Activated CD8-positive, alpha-beta memory T cell treated with anti-CD3 and anti-CD28 coated beads, Interleukin-2, amount 10 ng/mL, durations not matched to agents 7 days and 5 days (primary cell): Measurements from ENCODE around the gene CAPN12. TPM values are rescaled to one million over a fixed set of nuclear protein-coding genes. Genes with fewer than 3 reads are reported as not detected.

Source experiments
- ATAC-seq: fragments of 150-1000 bp; cut with Tn5 transposase; one replicate; pipeline ENCODE4 v1.10.0; 2021; ENCODE audit warnings: moderate library complexity
- CTCF ChIA-PET: fragments of 350-600 bp; sonication (Branson Sonifier 250); formaldehyde crosslinking; loops from one replicate; lab custom pipeline; 2021; ENCODE audit warnings: antibody characterized with exemption; lab: Charles Lee
- DNase-seq: peaks from one replicate; pipeline ENCODE4 v3.0.0-alpha.2; 2020
- H3K27ac Mint-ChIP-seq: one replicate; pipeline ENCODE4 v1.8.0; 2021; ENCODE audit warnings: mild to moderate bottlenecking, mixed read lengths
- H3K27me3 Mint-ChIP-seq: one replicate; pipeline ENCODE4 v1.8.0; 2021; ENCODE audit warnings: mixed read lengths
- H3K36me3 Mint-ChIP-seq: one replicate; pipeline ENCODE4 v1.8.0; 2021; ENCODE audit warnings: mild to moderate bottlenecking, mixed read lengths
- H3K4me1 Mint-ChIP-seq: one replicate; pipeline ENCODE4 v1.8.0; 2021; ENCODE audit warnings: mixed read lengths
- H3K4me3 Mint-ChIP-seq: one replicate; pipeline ENCODE4 v1.8.0; 2021; ENCODE audit warnings: mild to moderate bottlenecking, moderate library complexity, mixed read lengths
- H3K9me3 Mint-ChIP-seq: one replicate; pipeline ENCODE4 v1.8.0; 2022; ENCODE audit warnings: low read depth, mixed read lengths
- total RNA-seq, 2 experiments: library from RNA; stranded (reverse); gene quantifications; one replicate each; pipeline ENCODE4 v1.2.3, GENCODE V29; 2021

CAPN12 gene
- total RNA-seq, 2 experiments from 2014 or later: 8.4 to 17.5 TPM

- DNase-seq: no peak
- H3K9me3 Mint-ChIP-seq: peaks cover 4% of the 10 kb centered on the region
- CTCF ChIA-PET: interaction anchor here (1.2 to 2.1 kb wide), 4 partner anchors 15 to 51 kb away, joined by 3 to 11 read pairs (median 8); partner anchors contain the start of gene ACTN4
- H3K27me3 Mint-ChIP-seq: no peaks in the 10 kb centered on the region
- no peak for ATAC-seq
- H3K4me1 Mint-ChIP-seq: peaks cover 92% of the 10 kb centered on the region
- peaks cover 29% of the 10 kb centered on the region for H3K36me3 Mint-ChIP-seq
- H3K4me3 Mint-ChIP-seq: no peak overlapping the region
- peak overlapping the region; percentile 92 for H3K27ac Mint-ChIP-seq
Measured at GRCh38 chr19:38684862-38685665, 59.2 kb downstream of the CAPN12 start.

DNA sequence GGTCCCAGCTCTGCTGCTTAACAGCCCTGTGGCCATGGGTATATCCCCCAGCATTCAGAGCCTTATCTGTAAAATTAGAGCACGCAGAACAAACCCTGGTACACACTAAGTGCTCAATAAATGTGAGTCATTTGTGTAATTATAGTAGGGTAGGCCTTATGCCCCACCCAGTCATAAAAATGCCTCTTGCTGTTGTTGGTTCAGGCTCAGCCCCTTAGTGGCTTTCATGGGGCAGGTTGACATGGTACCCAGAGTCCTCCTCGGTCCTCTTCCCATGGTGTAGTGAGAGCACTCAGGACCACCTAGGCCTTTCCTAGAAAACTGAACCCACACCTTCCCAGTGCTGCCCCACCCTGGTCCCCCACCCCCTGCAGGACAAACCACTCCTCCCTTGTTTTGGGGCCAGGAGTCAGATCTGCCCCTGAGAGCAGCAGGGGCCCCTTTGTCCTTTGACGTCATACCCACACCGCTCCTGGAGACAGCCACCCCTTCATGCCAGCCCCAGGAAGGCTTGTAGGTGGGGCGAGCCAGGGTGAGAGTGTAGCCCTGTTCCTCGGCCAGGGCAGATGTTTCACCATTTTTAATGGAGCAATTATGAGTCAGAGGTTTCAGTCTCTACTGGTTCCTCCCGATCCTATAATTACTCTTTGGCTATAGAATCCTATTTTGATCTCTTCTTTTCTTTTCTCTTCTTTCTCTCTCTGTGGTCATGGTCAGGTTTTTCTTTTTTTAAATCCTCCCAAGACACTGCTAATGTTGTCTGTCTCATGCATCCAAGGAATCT lies 60.0 kb downstream of the CAPN12 start:
- peak overlapping the region; percentile 92 for H3K27ac Mint-ChIP-seq
- CTCF ChIA-PET: interaction anchor here (1.0 to 1.4 kb wide), 5 partner anchors 14 to 282 kb away, joined by 3 to 7 read pairs (median 5); partner anchors contain the start of genes ACTN4 and FAM98C
- H3K27me3 Mint-ChIP-seq: no peaks in the 10 kb centered on the region
- DNase-seq (peak; percentile 83), ATAC-seq (peak; percentile 62)
- peaks cover 30% of the 10 kb centered on the region for H3K36me3 Mint-ChIP-seq
- peaks cover 94% of the 10 kb centered on the region for H3K4me1 Mint-ChIP-seq
- no peak overlapping the region for H3K4me3 Mint-ChIP-seq
- peaks cover 4% of the 10 kb centered on the region for H3K9me3 Mint-ChIP-seq

DNA sequence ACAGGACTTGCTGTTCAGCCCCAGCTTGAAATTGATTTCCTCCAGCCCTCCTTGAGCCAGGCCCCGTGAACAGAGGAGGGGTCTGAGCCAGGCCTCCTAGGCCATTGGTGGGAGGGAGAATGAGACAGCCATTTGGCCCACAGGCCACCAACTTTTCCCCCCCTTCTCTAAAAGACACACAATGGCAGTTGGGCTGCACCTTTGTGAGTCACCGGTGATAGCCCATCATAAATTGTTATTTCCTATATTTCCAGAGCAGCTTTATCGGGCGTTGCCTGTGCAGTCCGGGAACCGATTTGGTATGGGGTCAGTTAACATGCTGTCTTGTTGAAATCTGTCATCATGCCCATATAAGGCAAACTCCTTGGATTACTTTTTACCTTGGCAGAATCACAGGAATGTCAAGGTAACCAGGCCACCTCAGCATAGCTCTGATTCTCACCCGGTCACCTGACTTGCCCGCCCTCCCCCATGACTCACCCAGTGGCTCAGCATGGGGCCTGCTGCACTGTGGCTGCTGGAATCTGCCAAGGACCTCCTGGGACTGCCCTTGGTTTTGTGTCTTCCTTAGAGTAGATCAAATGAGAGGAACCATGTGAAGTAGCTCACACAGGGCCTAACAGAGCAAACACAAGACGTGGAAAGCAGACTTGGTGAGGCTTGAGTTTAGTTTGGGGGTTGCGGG lies 60.7 kb downstream of the CAPN12 start:
- Mint-ChIP-seq H3K36me3 (peaks cover 32% of the 10 kb centered on the region), H3K9me3 (peaks cover 4% of the 10 kb centered on the region), H3K4me1 (peaks cover 94% of the 10 kb centered on the region), H3K4me3 (no peak overlapping the region), H3K27me3 (no peaks in the 10 kb centered on the region), H3K27ac (peak overlapping the region; percentile 92)
- DNase-seq (peak; percentile 82), ATAC-seq (peak; percentile 50)
- CTCF ChIA-PET: interaction anchor here (0.8 to 1.4 kb wide), 6 partner anchors 10 to 281 kb away, joined by 3 to 7 read pairs (median 4); partner anchors contain the start of genes ACTN4 and FAM98C

DNA sequence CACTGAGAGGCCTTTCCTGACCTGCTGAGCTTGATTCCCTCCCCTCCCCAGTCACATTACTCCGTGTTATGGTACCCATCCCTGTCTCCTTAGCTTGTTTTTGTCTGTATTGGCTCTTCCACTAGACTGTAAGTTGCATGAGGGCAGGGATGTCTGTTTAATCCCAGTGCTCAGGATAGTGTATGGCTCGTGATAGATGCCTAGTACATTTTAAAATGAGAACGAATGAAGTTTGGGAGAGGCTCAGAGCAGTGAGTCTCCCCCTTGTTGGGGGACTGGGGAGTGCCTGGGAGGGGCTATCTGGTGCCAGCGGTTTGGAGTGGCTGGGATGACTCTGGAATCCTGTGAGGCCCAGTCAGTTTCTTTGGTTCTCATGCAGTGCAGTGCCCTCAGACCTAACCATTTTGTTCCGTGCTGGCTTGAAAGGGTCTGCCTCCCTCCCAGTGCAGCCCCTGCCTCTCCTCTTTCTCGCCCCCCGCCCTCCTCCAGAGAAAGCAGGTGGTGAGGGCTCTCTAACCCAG lies 61.3 kb downstream of the CAPN12 start:
- no peak overlapping the region for H3K4me3 Mint-ChIP-seq
- ATAC-seq: no peak

GRCh38 chr19:38682195-38682867 lies 61.9 kb downstream of the CAPN12 start:
- no peak for DNase-seq
- H3K4me3 Mint-ChIP-seq: no peak overlapping the region
- no peak for ATAC-seq
- H3K27me3 Mint-ChIP-seq: no peaks in the 10 kb centered on the region
- peaks cover 4% of the 10 kb centered on the region for H3K9me3 Mint-ChIP-seq
- CTCF ChIA-PET: interaction anchor here (1.2 to 1.9 kb wide), 5 partner anchors 13 to 48 kb away, joined by 3 to 7 read pairs (median 4); no protein-coding TSS in a partner anchor
- peaks cover 38% of the 10 kb centered on the region for H3K36me3 Mint-ChIP-seq
- peaks cover 97% of the 10 kb centered on the region for H3K4me1 Mint-ChIP-seq
- H3K27ac Mint-ChIP-seq: peak overlapping the region; percentile 92

More for the DNA sequence above, 61.3 kb downstream of the CAPN12 start:
- Mint-ChIP-seq H3K9me3 (peaks cover 4% of the 10 kb centered on the region), H3K4me1 (peaks cover 98% of the 10 kb centered on the region), H3K27me3 (no peaks in the 10 kb centered on the region), H3K27ac (peak overlapping the region; percentile 92), H3K36me3 (peaks cover 37% of the 10 kb centered on the region)
- DNase-seq: no peak
- CTCF ChIA-PET: interaction anchor here (0.8 to 1.4 kb wide), 6 partner anchors 11 to 280 kb away, joined by 3 to 7 read pairs (median 4); partner anchors contain the start of genes ACTN4 and FAM98C

Other genes with a start within 250 kb of the CAPN12 start
- 100 to 1,000 TPM; 337 to 497 TPM for gene MAP4K1, start 126.5 kb downstream of the CAPN12 start, total RNA-seq
- gene EIF3K, start 125.3 kb downstream of the CAPN12 start, total RNA-seq: 100 to 1,000 TPM; 281 to 308 TPM
- 100 to 1,000 TPM; 413 to 433 TPM for gene ACTN4, start 96.8 kb downstream of the CAPN12 start, total RNA-seq
- not detected for gene LGALS7, start 29.0 kb upstream of the CAPN12 start, total RNA-seq
- gene LGALS7B, start 44.7 kb upstream of the CAPN12 start, total RNA-seq: not detected
- 1 to 10 TPM; 1.4 to 2.4 TPM for gene LGALS4, start 68.5 kb upstream of the CAPN12 start, total RNA-seq
- 100 to 1,000 TPM; 207 to 214 TPM for gene ECH1, start 87.3 kb upstream of the CAPN12 start, total RNA-seq
- gene HNRNPL, start 105.5 kb upstream of the CAPN12 start, total RNA-seq: 100 to 1,000 TPM; 479 to 611 TPM
- gene RINL, start 133.8 kb upstream of the CAPN12 start, total RNA-seq: 10 to 100 TPM; 80.1 to 81.0 TPM
- 10 to 100 TPM; 47.1 to 47.8 TPM for gene SIRT2, start 155.1 kb upstream of the CAPN12 start, total RNA-seq
- gene NFKBIB, start 155.5 kb upstream of the CAPN12 start, total RNA-seq: 10 to 100 TPM; 44.7 to 65.7 TPM
- under 1 TPM; 0.49 to 0.85 TPM for gene CCER2, start 167.7 kb upstream of the CAPN12 start, total RNA-seq
- gene SARS2, start 186.3 kb upstream of the CAPN12 start, total RNA-seq: 10 to 100 TPM; 45.7 to 46.4 TPM
- 10 to 100 TPM; 62.0 to 73.7 TPM for gene MRPS12, start 186.5 kb upstream of the CAPN12 start, total RNA-seq
- gene FBXO17, start 231.3 kb upstream of the CAPN12 start, total RNA-seq: under 1 TPM in 1 of 2 experiments, not detected in 1; 0.12 TPM